ENCODE data around the gene C1QA.

C1QA gene

GRCh38 chr1:22600817-22601605 is 35.4 kb upstream of the C1QA start:
- peaks cover 37 to 84% of the 10 kb centered on the region in 2 donors for H3K27me3 Mint-ChIP-seq
- no peaks in the 10 kb centered on the region for H3K36me3 Mint-ChIP-seq (ENCODE audit: insufficient read depth)
- no peak overlapping the region for H3K27ac Mint-ChIP-seq
- H3K9me3 Mint-ChIP-seq: no peaks in the 10 kb centered on the region
- no peak for ATAC-seq (replicated peaks)
- H3K4me3 Mint-ChIP-seq: no peak overlapping the region
- H3K4me1 Mint-ChIP-seq (ENCODE audit: low read depth in 2 of 2): no peaks in the 10 kb centered on the region
- DNase-seq: no peak

- peaks cover 37 to 83% of the 10 kb centered on the region in 2 donors for H3K27me3 Mint-ChIP-seq
- no peak for ATAC-seq (replicated peaks)
- H3K9me3 Mint-ChIP-seq: no peaks in the 10 kb centered on the region
These were observed 34.8 kb upstream of the C1QA start for GRCh38 chr1:22601610-22602009.

GRCh38 chr1:22602060-22602740 is 34.2 kb upstream of the C1QA start:
- DNase-seq (no peak), ATAC-seq (replicated peaks) (no peak)
- H3K36me3 Mint-ChIP-seq (ENCODE audit: insufficient read depth): no peaks in the 10 kb centered on the region
- no peaks in the 10 kb centered on the region for H3K4me1 Mint-ChIP-seq (ENCODE audit: low read depth in 2 of 2)
- peaks cover 33 to 79% of the 10 kb centered on the region in 2 donors for H3K27me3 Mint-ChIP-seq
- H3K27ac Mint-ChIP-seq: no peak overlapping the region
- H3K4me3 Mint-ChIP-seq: no peak overlapping the region
- H3K9me3 Mint-ChIP-seq: no peaks in the 10 kb centered on the region

More at GRCh38 chr1:22601610-22602009, 34.8 kb upstream of the C1QA start:
- Mint-ChIP-seq H3K4me3 (no peak overlapping the region), H3K4me1 (ENCODE audit: low read depth in 2 of 2) (no peaks in the 10 kb centered on the region), H3K36me3 (ENCODE audit: insufficient read depth) (no peaks in the 10 kb centered on the region), H3K27ac (no peak overlapping the region)
- no peak for DNase-seq

- DNase-seq: no peak
- no peak overlapping the region for H3K27ac Mint-ChIP-seq
- peaks cover 57 to 87% of the 10 kb centered on the region in 2 donors for H3K27me3 Mint-ChIP-seq
- H3K36me3 Mint-ChIP-seq (ENCODE audit: insufficient read depth): no peaks in the 10 kb centered on the region
- no peaks in the 10 kb centered on the region for H3K4me1 Mint-ChIP-seq (ENCODE audit: low read depth in 2 of 2)
- ATAC-seq (replicated peaks): no peak
- no peaks in the 10 kb centered on the region for H3K9me3 Mint-ChIP-seq
- no peak overlapping the region for H3K4me3 Mint-ChIP-seq
These were observed 30.3 kb upstream of the C1QA start for GRCh38 chr1:22606161-22606560.

- Mint-ChIP-seq H3K9me3 (no peaks in the 10 kb centered on the region), H3K27me3 (peaks cover 66 to 91% of the 10 kb centered on the region in 2 donors), H3K27ac (no peak overlapping the region), H3K36me3 (ENCODE audit: insufficient read depth) (no peaks in the 10 kb centered on the region), H3K4me3 (no peak overlapping the region), H3K4me1 (ENCODE audit: low read depth in 2 of 2) (no peaks in the 10 kb centered on the region)
- DNase-seq (no peak), ATAC-seq (replicated peaks) (no peak)
These were observed 29.3 kb upstream of the C1QA start for GRCh38 chr1:22607154-22607553.

- peaks cover 64 to 87% of the 10 kb centered on the region in 2 donors for H3K27me3 Mint-ChIP-seq
- ATAC-seq (replicated peaks): no peak
- H3K27ac Mint-ChIP-seq: no peak overlapping the region
- H3K4me1 Mint-ChIP-seq (ENCODE audit: low read depth in 2 of 2): no peaks in the 10 kb centered on the region
- H3K9me3 Mint-ChIP-seq: no peaks in the 10 kb centered on the region
- H3K4me3 Mint-ChIP-seq: no peak overlapping the region
- DNase-seq: no peak
- H3K36me3 Mint-ChIP-seq (ENCODE audit: insufficient read depth): no peaks in the 10 kb centered on the region
These were observed 28.1 kb upstream of the C1QA start for GRCh38 chr1:22608361-22608760.

GRCh38 chr1:22609291-22609690 is 27.1 kb upstream of the C1QA start:
- H3K27ac Mint-ChIP-seq: no peak overlapping the region
- no peak for ATAC-seq (replicated peaks)
- H3K9me3 Mint-ChIP-seq: no peaks in the 10 kb centered on the region
- H3K36me3 Mint-ChIP-seq (ENCODE audit: insufficient read depth): no peaks in the 10 kb centered on the region
- peaks cover 57 to 87% of the 10 kb centered on the region in 2 donors for H3K27me3 Mint-ChIP-seq
- DNase-seq: no peak
- no peaks in the 10 kb centered on the region for H3K4me1 Mint-ChIP-seq (ENCODE audit: low read depth in 2 of 2)
- no peak overlapping the region for H3K4me3 Mint-ChIP-seq

- Mint-ChIP-seq H3K4me1 (ENCODE audit: low read depth in 2 of 2) (no peaks in the 10 kb centered on the region), H3K36me3 (ENCODE audit: insufficient read depth) (no peaks in the 10 kb centered on the region), H3K27me3 (peaks cover 54 to 90% of the 10 kb centered on the region in 2 donors), H3K4me3 (no peak overlapping the region), H3K9me3 (no peaks in the 10 kb centered on the region), H3K27ac (no peak overlapping the region)
- no peak for DNase-seq
- no peak for ATAC-seq (replicated peaks)
These were observed 24.9 kb upstream of the C1QA start for GRCh38 chr1:22611530-22611947.

GRCh38 chr1:22612671-22613571 is 23.5 kb upstream of the C1QA start:
- H3K27ac Mint-ChIP-seq: no peak overlapping the region
- no peak for DNase-seq

GRCh38 chr1:22613572-22613918 is 22.9 kb upstream of the C1QA start:
- H3K4me1 Mint-ChIP-seq (ENCODE audit: low read depth in 2 of 2): no peaks in the 10 kb centered on the region
- H3K27me3 Mint-ChIP-seq: peaks cover 55 to 95% of the 10 kb centered on the region in 2 donors
- no peaks in the 10 kb centered on the region for H3K9me3 Mint-ChIP-seq
- no peaks in the 10 kb centered on the region for H3K36me3 Mint-ChIP-seq (ENCODE audit: insufficient read depth)
- no peak overlapping the region for H3K27ac Mint-ChIP-seq
- DNase-seq (no peak), ATAC-seq (replicated peaks) (no peak)
- no peak overlapping the region for H3K4me3 Mint-ChIP-seq

More at GRCh38 chr1:22612671-22613571, 23.5 kb upstream of the C1QA start:
- H3K4me1 Mint-ChIP-seq (ENCODE audit: low read depth in 2 of 2): no peaks in the 10 kb centered on the region
- H3K27me3 Mint-ChIP-seq: peaks cover 59 to 95% of the 10 kb centered on the region in 2 donors
- no peaks in the 10 kb centered on the region for H3K36me3 Mint-ChIP-seq (ENCODE audit: insufficient read depth)
- ATAC-seq (replicated peaks): no peak
- H3K9me3 Mint-ChIP-seq: no peaks in the 10 kb centered on the region
- H3K4me3 Mint-ChIP-seq: no peak overlapping the region

GRCh38 chr1:22613951-22614350 is 22.5 kb upstream of the C1QA start:
- H3K36me3 Mint-ChIP-seq (ENCODE audit: insufficient read depth): no peaks in the 10 kb centered on the region
- no peaks in the 10 kb centered on the region for H3K4me1 Mint-ChIP-seq (ENCODE audit: low read depth in 2 of 2)
- no peak overlapping the region for H3K27ac Mint-ChIP-seq
- H3K27me3 Mint-ChIP-seq: peaks cover 54 to 95% of the 10 kb centered on the region in 2 donors
- H3K9me3 Mint-ChIP-seq: no peaks in the 10 kb centered on the region
- H3K4me3 Mint-ChIP-seq: no peak overlapping the region
- ATAC-seq (replicated peaks) (no peak), DNase-seq (no peak)

- Mint-ChIP-seq H3K27me3 (peaks cover 59 to 88% of the 10 kb centered on the region in 2 donors), H3K4me3 (no peak overlapping the region), H3K9me3 (no peaks in the 10 kb centered on the region), H3K4me1 (ENCODE audit: low read depth in 2 of 2) (peaks cover 0 to 6% of the 10 kb centered on the region in 2 donors), H3K36me3 (ENCODE audit: insufficient read depth) (no peaks in the 10 kb centered on the region), H3K27ac (no peak overlapping the region)
- DNase-seq (no peak), ATAC-seq (replicated peaks) (no peak)
These were observed 20.5 kb upstream of the C1QA start for GRCh38 chr1:22615886-22616285.

- no peak for ATAC-seq (replicated peaks)
- H3K4me1 Mint-ChIP-seq (ENCODE audit: low read depth in 2 of 2): peaks cover 0 to 6% of the 10 kb centered on the region in 2 donors
- H3K4me3 Mint-ChIP-seq: no peak overlapping the region
- H3K36me3 Mint-ChIP-seq (ENCODE audit: insufficient read depth): no peaks in the 10 kb centered on the region
- H3K27ac Mint-ChIP-seq: no peak overlapping the region
- no peak for DNase-seq
- H3K27me3 Mint-ChIP-seq: peaks cover 52 to 88% of the 10 kb centered on the region in 2 donors
- no peaks in the 10 kb centered on the region for H3K9me3 Mint-ChIP-seq
These were observed 19.9 kb upstream of the C1QA start for GRCh38 chr1:22616571-22616970.
